ENCODE data around the gene SNX5. TPM values are rescaled to one million over a fixed set of nuclear protein-coding genes. Genes with fewer than 3 reads are reported as not detected.
A peak's percentile ranks its signal among the peaks of the same experiment; 100 is the strongest.

Gene SNX5
- total and polyA plus RNA-seq, 2 of the 13 experiments (the other 11 are each of a cell fraction or from before 2014, with no cell fraction given) = 664 to 1,040 TPM

GRCh38 chr20:17960927-17961586, 7.5 kb downstream of the SNX5 start (continued):
- TF ChIP-seq ZFP82 (CRISPR knock-in tag; IDR thresholded peaks at IDR 0.05; ENCODE audit: borderline replicate concordance) (no peak), E2F1 (CRISPR knock-in tag; IDR thresholded peaks at IDR 0.05) (peak; percentile 51; the same call in 1 of the 2 replicates), ZNF549 (CRISPR knock-in tag; IDR thresholded peaks at IDR 0.05) (0 out of 2 replicates have a peak, but pooled peaks have one; percentile 65), ZNF207 (IDR thresholded peaks at IDR 0.05; ENCODE audit: borderline replicate concordance) (no peak), NR2F6 (IDR thresholded peaks at IDR 0.05) (peak; percentile 95), NR2F6 (CRISPR knock-in tag; IDR thresholded peaks at IDR 0.05) (peak; percentile 96), MIXL1 (CRISPR knock-in tag; IDR thresholded peaks at IDR 0.05) (peak; percentile 66; the same call in 1 of the 2 replicates), ATF6 (CRISPR knock-in tag; conservative IDR thresholded peaks at IDR 0.05) (no peak), POLR2A (IDR thresholded peaks at IDR 0.05; ENCODE audit: insufficient read depth in 1 of 2, low read depth in 2 of 2, low read length in 2 of 2) (peak; percentile 43 to 87; a peak in 3 of 4 replicates), PATZ1 (CRISPR knock-in tag; IDR thresholded peaks at IDR 0.05) (peak; percentile 67), TCF7L2 (IDR thresholded peaks at IDR 0.05; ENCODE audit: low read depth, low read length) (no peak), MAF1 (CRISPR knock-in tag; IDR thresholded peaks at IDR 0.05; ENCODE audit: borderline replicate concordance) (no peak), MED8 (CRISPR knock-in tag; IDR thresholded peaks at IDR 0.05; ENCODE audit: insufficient replicate concordance) (no peak), MXI1 (IDR thresholded peaks at IDR 0.05; ENCODE audit: borderline replicate concordance, low read depth, low read length) (no peak; the same call in 2 of the 3 replicates), ZNF232 (CRISPR knock-in tag; IDR thresholded peaks at IDR 0.05; ENCODE audit: borderline replicate concordance) (no peak), XBP1 (CRISPR knock-in tag; IDR thresholded peaks at IDR 0.05) (no peak), FOXO4 (CRISPR knock-in tag; conservative IDR thresholded peaks at IDR 0.05) (no peak), LRRFIP1 (CRISPR knock-in tag; conservative IDR thresholded peaks at IDR 0.05) (no peak), ZNF256 (CRISPR knock-in tag; conservative IDR thresholded peaks at IDR 0.05) (no peak; the same call in 1 of the 2 replicates), ZSCAN25 (CRISPR knock-in tag; IDR thresholded peaks at IDR 0.05) (no peak), RXRB (CRISPR knock-in tag; IDR thresholded peaks at IDR 0.05; ENCODE audit: borderline replicate concordance) (peak; percentile 88; the same call in 1 of the 2 replicates), PPARG (CRISPR knock-in tag; conservative IDR thresholded peaks at IDR 0.05) (peak; percentile 89), ZNF780A (CRISPR knock-in tag; IDR thresholded peaks at IDR 0.05) (no peak)
